Measurements from ENCODE around the gene RTL5.

Gene RTL5

DNA sequence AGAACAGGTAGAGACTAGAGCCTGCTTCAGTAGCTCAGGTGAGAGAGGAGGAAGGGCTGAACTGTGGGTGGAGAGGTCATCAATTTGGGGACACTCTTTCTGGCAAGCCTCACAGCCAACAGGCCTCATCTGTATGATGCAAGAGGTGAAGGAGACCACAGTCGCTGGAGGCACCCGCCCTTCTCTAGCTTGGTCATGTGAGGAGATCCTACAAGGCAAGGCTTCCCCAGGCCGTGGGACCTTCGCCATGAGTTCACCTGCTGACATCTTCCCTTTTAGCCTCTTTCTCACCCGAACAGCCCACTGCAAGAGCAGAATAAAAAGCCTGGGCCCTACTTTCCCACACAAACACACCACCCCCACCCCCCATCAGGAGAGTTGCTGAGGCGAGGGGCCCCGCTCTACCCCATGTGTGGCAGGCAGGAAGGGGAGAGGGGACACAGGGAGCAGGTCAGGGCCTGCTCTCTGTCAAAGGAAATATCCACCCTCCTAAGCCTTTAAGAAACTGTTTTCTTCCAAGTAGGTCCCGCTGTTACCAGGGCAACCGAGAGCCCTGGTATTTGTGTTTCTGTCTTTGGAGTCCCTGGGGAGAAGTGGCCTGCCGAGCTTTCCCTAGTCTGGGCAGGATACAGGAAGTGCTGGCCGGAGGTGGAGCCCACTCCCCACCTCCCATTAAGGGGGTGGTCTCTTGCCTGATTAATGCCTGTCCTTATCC is 8.1 kb downstream of the RTL5 start:
- H3K27ac ChIP-seq = no peak overlapping the region
- TF ChIP-seq, protein P1, sequence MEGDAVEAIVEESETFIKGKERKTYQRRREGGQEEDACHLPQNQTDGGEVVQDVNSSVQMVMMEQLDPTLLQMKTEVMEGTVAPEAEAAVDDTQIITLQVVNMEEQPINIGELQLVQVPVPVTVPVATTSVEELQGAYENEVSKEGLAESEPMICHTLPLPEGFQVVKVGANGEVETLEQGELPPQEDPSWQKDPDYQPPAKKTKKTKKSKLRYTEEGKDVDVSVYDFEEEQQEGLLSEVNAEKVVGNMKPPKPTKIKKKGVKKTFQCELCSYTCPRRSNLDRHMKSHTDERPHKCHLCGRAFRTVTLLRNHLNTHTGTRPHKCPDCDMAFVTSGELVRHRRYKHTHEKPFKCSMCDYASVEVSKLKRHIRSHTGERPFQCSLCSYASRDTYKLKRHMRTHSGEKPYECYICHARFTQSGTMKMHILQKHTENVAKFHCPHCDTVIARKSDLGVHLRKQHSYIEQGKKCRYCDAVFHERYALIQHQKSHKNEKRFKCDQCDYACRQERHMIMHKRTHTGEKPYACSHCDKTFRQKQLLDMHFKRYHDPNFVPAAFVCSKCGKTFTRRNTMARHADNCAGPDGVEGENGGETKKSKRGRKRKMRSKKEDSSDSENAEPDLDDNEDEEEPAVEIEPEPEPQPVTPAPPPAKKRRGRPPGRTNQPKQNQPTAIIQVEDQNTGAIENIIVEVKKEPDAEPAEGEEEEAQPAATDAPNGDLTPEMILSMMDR (IDR thresholded peaks at IDR 0.05) = no peak
- TF ChIP-seq ZFX (IDR thresholded peaks at IDR 0.05; ENCODE audit: borderline replicate concordance) = no peak

DNA sequence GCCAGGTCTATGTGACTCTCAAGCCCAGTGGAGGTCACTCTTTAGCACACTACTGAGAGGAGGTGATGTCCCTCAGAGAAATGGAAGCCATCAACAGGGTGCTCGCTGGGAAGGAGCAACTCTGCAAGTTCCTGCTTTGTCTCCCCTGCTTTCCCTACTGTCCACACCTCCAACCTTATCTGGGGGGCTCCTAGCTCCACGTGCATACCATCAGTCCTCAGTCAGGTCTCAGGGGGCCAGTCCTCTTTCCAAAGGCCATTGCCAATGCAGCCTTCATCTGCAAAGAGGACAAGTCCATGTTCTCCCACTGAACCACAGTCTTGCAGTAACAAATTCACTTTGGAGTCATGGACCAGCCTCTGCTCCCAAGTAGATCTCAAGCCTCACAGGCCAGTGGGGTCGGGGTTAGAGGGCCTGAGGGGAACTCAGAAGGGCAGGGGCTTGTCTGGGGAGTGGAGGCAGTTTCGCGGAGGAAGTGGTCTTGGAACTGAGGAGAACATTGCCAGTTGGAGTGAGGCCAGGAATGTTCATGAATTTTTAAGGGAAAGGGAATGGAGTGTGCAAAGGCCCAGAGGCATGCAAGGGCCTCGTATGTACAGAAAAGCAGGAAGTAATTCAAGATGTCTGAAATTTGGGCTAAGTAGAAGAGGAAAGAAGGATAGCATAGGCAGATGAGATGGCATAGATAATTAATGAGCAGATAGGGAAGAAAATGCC is 8.9 kb downstream of the RTL5 start:
- TF ChIP-seq, protein P1 (IDR thresholded peaks at IDR 0.05) = no peak
- TF ChIP-seq ZFX (IDR thresholded peaks at IDR 0.05; ENCODE audit: borderline replicate concordance) = no peak
- no peak overlapping the region for H3K27ac ChIP-seq

DNA sequence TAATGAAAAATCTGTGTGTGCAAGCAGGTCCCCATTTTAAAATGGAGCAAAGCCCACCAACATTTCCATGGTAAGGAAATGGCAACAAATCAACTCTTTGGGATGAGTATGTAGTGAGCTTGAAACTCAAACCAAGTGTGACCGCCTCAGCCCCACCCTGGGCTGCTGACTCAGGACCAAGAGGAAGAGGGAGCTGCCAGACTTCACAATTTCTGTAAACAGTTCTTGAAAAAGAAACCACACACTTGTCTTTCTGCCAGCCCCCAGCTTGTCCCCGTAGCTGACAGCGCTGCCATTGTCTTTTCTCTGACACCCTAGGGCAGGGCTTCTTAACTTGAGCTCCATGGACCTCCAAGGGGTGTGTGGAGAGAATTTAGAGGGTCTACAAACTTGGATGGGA is 10.3 kb downstream of the RTL5 start:
- no peak overlapping the region for H3K27ac ChIP-seq

DNA sequence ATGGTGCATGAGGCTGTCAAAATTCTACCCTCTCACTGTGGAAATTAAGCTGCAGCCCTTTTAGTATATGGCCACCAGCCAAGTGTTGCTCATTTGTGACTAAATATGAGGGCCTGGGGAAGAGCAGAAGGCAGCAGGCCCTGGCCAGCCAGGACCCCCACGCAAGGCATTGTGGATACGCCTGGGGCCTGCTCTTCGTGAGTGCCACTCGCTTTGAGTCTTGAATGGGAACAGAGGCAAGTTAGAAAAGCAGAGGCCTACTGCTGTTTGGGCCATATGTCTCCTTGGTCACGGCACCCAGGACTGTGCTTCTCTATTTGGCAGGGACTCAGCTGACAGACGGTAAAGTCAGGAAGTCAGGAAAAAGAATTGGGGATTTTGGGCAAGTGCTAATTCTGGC is 10.9 kb downstream of the RTL5 start:
- H3K27ac ChIP-seq = no peak overlapping the region
- TF ChIP-seq, protein P1 (IDR thresholded peaks at IDR 0.05) = no peak
- no peak for TF ChIP-seq ZFX (IDR thresholded peaks at IDR 0.05; ENCODE audit: borderline replicate concordance)

More for the DNA sequence above, 10.3 kb downstream of the RTL5 start:
- TF ChIP-seq, protein P1 (IDR thresholded peaks at IDR 0.05) = no peak
- no peak for TF ChIP-seq ZFX (IDR thresholded peaks at IDR 0.05; ENCODE audit: borderline replicate concordance)

DNA sequence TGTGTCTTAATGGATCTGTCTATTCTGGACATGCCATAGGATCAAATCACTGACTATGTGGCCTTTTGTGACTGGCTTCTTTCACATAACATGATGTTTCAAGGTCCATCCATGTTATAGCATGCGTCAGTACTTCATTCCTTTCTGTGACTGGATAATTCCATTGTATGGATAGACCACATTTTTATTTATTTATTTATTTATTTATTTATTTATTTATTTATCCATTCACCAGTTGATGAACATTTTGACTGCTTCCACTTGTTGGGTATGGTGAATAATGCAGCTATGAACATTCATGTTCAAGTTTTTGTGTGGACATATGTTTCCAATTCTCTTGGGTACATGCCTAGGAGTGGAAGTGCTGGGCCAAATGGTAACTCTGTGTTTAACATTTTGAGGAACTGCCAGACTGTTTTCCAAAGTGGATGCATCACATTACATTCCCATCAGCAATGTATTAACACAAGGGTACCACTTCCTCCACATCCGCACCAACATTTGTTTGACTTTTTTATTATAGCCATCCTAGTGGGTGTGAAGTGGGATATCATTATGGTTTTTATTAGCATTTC is 14.0 kb downstream of the RTL5 start:
- no peak overlapping the region for H3K27ac ChIP-seq
- TF ChIP-seq, protein P1 (IDR thresholded peaks at IDR 0.05) = no peak
- no peak for TF ChIP-seq ZFX (IDR thresholded peaks at IDR 0.05; ENCODE audit: borderline replicate concordance)

DNA sequence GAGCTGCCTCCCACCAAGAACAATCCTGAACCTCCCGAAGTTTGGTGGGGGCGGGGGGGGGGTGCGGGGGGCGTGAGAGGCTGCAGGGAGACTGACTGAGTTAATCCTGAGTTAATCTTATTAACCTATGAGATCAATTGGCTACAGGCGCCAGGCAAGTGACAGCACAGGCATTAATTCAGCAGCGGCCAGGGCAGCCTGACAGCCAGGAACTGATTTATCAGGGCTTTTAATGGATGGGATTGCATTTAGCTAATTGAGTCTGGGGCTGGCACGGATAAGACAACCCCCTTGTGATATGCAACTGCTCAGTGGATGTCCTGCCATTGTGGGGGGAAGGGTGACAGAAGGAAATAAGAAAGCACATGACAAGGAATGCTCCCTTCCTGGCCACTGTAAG is 16.3 kb downstream of the RTL5 start:
- TF ChIP-seq, protein P1 (IDR thresholded peaks at IDR 0.05) = no peak
- no peak overlapping the region for H3K27ac ChIP-seq

DNA sequence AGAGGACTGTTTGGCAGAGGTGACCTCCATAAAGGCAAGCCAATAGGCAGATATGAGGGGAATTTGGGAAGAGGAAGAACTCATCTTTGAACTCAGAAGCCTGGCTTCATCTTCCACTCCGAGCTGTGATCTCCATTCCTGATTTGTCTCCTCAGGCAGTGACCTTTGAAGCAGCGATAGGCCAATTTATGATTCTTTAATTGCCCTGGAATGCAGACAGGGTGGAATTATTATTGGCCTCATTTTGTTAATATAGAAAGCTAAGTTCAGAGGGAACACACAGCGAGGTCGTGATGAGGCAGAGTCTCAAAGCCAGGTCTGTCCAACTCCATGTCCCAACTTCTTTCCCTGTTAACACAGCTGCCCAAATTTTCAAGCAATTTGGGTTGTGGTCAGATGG is 16.9 kb downstream of the RTL5 start:
- TF ChIP-seq ZFX (IDR thresholded peaks at IDR 0.05; ENCODE audit: borderline replicate concordance) = no peak
- no peak overlapping the region for H3K27ac ChIP-seq
